UCSD-AML1 (cell line): Measurements from ENCODE around the gene OAS2.
"Not testable (repeated sequence)": the region's sequence is repeated elsewhere in the genome, so short reads cannot be mapped to it uniquely, and the experiment has no call there.

Experiments used
- DNase-seq: peaks from one replicate; lab custom pipeline; 2025; ENCODE audit not compliant: unreplicated experiment; lab: John Stamatoyannopoulos, UW

The OAS2 gene

DNA sequence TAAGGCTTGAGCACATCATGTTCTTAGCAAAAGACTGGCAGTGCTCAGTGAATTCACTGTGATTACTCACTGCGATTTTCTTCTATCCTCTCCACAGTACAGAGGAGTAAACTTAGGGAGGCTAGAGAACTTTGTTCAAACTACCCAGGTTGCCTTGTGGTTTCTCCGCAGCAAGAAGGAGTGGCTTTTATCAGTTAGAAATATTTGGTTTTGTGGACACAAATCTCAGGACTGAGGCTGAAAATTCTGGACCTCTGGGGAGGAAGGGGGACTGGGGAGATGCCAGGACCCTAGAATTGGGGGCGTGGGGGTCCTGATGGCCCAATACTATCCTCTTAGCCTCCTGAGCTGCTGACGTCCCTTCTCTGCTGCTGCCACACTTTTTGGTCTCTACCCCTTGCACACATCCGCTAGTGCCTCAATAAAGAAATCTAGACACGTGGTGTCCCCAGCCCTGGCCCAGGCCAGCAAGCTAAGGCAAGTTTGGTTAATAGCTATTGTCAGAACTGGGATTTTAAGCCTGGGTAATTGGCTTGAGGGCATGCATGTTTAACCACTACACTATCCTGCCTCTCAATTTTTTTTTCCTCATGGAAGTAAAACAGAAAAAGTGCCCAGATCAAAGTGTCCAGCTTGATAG lies 842 bp downstream of the OAS2 start:
- peak; percentile 32 for DNase-seq

DNA sequence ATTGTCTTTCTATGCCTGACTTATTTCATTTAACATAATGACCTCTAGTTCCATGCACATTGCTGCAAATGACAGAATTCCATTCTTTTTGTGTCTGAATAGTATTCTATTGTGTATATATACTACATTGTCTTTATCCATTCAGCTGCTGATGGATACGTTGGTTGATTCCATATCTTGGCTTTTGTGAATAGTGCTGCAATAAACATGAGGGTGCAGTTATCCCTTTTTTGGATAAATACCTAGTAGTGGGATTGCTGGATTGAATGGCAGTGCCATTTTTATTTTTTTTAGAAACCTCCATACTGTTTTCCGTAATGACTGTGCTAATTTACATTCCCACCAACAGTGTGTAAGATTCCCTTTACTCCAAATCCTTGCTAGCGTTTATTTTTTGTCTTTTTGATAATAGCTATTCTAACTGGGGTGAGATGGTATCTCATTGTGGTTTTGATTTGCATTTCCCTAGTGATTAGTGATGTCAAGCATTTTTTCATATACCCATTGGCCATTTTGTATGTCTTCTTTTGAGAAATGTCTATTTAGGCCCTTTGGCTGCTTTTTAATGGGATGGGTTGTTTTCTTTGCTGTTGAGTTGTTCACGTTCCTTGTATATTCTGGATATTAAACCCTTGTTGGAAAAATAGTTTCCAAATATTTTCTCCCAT lies 2.3 kb downstream of the OAS2 start:
- no peak for DNase-seq

- DNase-seq: no peak
Observed at GRCh38 chr12:112985642-112986290, 7.4 kb downstream of the OAS2 start.

- DNase-seq: no peak
Observed at GRCh38 chr12:112986291-112986800, 8.0 kb downstream of the OAS2 start.

GRCh38 chr12:112987561-112987960 lies 9.2 kb downstream of the OAS2 start:
- DNase-seq: no peak

- no peak for DNase-seq
Observed at GRCh38 chr12:112988224-112988623, 9.9 kb downstream of the OAS2 start.

DNA sequence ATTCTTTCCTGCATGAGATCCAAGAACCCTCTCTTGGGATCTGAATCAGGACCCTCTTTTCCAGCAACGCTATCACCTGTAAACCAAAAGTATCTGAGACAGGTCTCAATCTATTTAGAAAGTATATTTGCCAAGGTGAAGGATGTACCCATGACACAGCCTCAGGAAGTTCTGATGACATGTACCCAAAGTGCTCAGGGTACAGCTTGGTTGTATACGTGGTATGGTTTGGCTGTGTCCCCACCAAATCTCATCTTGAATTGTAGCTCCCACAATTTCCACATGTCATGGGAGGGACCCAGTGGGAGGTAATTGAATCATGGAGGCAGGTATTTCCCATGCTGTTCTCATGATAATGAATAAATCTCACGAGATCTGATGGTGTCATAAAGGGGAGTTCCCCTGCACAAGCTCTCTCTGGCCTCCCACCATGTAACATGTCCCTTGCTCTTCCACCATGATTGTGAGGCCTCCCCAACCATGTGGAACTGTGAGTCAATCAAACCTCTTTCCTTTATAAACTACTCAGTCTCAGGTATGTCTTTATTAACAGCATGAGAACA lies 10.6 kb downstream of the OAS2 start:
- DNase-seq: not testable (repeated sequence)

DNA sequence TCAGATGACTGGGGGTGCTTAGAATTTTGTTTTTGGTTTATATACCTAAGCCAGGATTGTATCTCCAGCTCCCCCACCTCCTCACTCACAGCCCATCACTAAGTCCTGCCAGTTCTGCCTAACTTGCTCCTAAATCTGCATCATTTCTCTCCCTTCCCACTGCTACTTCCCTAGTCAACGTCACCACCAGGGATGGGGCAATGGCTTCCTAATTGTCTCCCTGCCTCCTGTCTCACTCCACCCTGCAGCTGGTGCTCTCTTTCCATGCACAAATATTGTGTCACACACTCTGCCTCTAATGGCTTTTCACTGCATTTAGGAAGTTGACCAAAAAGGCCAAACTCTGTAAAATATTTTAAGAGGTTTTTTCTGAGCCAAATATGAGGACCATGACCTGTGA lies 11.5 kb downstream of the OAS2 start:
- DNase-seq: no peak

DNA sequence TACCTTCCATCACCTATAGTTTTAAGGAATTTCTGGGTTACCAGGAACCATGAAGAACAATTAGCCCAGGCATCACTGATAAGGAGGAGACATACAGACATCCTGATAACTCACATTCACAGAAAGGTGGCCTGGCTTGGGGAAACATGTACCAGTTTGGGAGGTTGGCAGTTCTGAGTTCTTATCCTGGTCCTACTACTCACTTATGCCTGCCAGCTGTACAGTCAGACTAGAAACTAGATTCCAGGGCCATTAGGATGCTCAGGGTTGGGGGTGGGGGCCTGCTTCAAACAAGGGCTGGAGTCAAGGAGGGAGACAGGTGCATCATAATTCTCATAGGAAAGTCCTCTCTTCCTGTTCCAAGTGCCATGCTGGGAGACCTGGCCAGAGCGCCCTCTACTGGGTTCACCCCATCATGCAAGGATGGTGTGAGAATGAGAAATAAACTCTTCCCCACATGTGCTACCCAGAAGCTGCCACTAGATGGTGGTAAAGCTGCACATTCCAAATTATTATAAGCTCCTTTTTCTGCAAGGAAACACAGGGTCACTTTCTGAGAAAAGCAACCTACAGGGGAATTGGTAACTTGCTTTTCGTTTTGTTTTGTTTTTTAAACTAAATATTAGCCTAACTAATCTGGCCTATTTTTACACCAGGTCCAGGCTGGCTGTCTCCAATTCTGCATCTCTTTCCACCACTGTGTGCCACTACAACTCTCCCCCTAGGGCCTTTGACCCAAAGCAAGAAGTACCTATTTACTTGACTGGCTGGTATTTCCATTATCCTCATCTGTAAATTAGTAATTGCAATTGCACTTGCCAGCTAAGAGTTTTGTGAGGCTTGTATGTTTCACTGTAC lies 14.5 kb downstream of the OAS2 start:
- DNase-seq: peak; percentile 75

DNA sequence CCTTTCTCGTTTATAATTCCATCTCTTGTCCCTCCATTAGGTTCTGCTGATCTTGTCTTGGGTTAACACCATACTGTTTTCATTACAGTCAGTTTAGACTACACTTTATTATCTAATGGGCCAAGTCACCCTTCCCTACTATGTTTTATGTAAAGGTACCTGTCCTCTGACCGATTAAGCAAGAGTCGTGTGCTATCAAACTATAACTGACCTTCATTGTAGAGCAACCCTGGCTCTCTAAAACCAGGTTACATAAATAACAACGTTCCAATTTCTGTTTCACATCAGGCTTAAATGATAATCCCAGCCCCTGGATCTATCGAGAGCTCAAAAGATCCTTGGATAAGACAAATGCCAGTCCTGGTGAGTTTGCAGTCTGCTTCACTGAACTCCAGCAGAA lies 16.7 kb downstream of the OAS2 start:
- no peak for DNase-seq

GRCh38 chr12:112996501-112996900 lies 18.2 kb downstream of the OAS2 start:
- no peak for DNase-seq

DNA sequence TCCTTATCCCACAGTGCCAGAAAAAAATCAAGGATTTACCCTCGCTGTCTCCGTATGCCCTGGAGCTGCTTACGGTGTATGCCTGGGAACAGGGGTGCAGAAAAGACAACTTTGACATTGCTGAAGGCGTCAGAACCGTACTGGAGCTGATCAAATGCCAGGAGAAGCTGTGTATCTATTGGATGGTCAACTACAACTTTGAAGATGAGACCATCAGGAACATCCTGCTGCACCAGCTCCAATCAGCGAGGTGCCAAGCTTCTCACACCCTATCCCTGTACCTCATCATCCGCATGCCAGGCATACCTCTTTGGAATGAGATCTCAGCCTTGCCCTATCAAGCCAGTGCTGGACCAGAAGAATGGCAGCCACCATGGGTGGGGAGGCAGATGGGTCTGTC lies 19.2 kb downstream of the OAS2 start:
- no peak for DNase-seq

DNA sequence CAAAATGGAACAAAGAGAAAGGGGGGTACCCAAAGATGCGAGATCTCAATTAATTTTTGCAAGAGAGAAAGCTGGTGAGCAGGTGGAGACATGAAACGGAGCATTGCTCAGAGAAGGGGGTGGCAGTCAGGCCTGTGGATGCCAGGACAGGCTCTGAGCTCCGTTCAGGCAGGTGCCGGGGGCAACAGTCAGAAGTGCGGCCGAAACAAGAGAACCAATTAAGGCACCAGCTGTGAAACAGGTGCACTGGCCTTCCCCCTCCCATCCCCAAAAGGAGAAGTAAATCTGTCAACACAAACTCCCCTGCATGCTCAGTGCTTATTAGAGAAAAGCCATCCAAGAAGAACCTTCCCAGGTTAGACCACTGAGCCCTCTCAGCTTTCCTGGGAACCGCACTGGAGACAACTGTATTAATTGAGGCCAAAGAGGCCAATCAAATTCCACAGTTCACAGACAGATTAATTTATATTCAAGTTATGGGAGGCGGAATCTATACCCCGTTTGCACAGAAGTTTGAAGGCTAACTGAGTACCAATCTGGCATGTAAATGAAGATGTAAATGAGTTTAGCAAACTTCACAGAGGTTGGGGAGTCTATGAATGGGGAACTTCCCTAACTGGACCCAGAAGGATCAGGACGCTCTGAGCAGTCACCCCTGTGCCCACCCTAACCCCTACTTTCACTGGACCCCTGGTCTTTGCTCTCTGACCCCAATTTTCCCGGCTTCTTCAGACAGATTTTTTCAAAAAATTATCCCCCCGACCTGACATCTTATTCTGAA lies 20.9 kb downstream of the OAS2 start:
- no peak for DNase-seq

GRCh38 chr12:113000433-113000832 lies 22.1 kb downstream of the OAS2 start:
- no peak for DNase-seq

DNA sequence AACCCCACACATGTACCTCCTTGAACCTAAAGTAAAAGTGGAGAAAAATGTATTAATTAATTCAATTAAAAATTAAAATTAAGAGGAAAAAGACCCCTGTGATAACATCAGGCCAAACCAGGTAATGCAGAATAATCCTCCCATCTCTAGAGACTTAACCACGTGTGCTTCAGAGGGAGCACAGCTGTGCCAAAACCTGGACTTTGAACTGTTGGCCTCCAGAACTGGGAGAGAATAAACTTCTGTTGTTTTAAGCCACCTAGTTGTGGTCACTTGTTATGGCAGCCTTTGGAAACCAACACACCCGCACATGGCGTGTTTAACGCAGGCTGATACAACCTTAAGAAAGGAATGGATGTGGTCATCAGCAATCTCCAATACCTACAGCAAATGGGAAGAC lies 23.8 kb downstream of the OAS2 start:
- DNase-seq: no peak

- DNase-seq: no peak
Observed at GRCh38 chr12:113002676-113003075, 24.4 kb downstream of the OAS2 start.

- DNase-seq: no peak
Observed at GRCh38 chr12:113003636-113004035, 25.3 kb downstream of the OAS2 start.

GRCh38 chr12:113005762-113006161 lies 27.4 kb downstream of the OAS2 start:
- no peak for DNase-seq

DNA sequence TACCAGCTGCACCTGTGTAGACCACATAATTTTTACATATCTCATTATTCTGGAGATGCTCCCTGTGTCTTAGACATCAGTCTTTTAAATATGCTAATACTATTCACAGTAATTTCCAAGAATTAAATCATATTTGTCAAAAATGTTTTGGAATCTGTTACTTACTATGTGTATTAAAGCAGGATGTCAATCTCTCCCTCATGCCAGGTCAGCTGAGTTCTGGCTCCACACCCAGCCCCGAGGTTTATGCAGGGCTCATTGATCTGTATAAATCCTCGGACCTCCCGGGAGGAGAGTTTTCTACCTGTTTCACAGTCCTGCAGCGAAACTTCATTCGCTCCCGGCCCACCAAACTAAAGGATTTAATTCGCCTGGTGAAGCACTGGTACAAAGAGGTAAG lies 27.9 kb downstream of the OAS2 start:
- DNase-seq: no peak

DNA sequence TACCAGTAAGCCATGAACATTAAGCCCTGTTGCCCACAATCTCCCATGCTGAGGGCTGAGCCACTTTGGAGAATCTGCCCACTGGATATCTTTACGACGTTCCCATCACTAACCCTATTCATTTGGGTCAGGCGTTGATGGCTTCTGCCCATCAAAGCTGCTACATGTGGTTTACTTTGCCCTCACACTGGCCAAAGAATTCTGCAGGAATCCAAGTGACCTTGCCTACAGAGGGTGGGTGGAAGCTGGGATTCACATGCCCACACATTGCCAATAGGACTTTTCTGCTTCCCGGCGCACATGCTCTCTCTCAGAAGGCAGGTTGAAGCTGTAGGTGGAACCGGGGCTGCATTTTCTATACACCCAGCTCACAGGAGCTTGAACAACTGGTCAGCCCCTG lies 28.3 kb downstream of the OAS2 start:
- no peak for DNase-seq
